ENCODE data around the gene TRIO. TPM values are rescaled to one million over a fixed set of nuclear protein-coding genes. Genes with fewer than 3 reads are reported as not detected.

The TRIO gene
- total and polyA plus RNA-seq, 8 donors = 84.4 to 151 (median 93.7) TPM

DNA sequence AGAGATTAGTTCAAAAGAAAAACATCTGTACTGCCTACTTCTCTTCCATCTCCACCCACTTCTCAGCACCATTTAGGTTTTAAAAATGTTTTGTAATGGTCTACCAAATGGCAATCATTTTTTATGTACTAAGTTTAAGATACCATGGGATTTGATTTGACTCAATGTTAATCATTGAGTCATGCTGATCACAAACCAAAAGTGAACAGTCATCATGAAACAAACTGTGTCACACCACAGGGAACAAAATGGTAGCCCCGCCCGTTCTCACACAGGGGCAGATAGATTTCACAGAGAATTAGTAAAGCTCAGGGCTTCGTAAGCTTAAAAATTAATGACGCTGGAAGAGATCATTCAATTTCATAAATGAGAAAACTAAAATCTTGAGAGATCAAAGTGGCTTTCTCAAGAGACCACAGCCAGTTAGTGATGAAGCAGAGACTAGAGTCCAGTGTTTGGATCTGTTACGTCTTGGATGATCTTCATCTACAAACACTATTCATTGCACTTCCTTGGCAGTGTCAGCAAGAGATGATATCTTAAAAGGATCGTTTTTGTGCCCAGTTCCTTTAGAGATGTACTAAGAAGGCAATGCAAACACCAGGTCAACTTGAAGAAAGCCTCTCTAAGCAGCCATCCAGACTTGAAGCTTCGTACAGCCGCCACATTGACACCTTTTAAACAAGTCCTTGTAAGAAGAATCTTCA lies 33.9 kb upstream of the TRIO start:
- TF ChIP-seq, protein P1, sequence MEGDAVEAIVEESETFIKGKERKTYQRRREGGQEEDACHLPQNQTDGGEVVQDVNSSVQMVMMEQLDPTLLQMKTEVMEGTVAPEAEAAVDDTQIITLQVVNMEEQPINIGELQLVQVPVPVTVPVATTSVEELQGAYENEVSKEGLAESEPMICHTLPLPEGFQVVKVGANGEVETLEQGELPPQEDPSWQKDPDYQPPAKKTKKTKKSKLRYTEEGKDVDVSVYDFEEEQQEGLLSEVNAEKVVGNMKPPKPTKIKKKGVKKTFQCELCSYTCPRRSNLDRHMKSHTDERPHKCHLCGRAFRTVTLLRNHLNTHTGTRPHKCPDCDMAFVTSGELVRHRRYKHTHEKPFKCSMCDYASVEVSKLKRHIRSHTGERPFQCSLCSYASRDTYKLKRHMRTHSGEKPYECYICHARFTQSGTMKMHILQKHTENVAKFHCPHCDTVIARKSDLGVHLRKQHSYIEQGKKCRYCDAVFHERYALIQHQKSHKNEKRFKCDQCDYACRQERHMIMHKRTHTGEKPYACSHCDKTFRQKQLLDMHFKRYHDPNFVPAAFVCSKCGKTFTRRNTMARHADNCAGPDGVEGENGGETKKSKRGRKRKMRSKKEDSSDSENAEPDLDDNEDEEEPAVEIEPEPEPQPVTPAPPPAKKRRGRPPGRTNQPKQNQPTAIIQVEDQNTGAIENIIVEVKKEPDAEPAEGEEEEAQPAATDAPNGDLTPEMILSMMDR (IDR thresholded peaks at IDR 0.05) = no peak
- no peaks in the 10 kb centered on the region for H3K27me3 ChIP-seq
- H3K9me3 ChIP-seq = no peaks in the 10 kb centered on the region
- H3K27ac ChIP-seq = peak overlapping the region in 1 of 2 donors; percentile 2
- no peaks in the 10 kb centered on the region for H3K36me3 ChIP-seq
- ATAC-seq (peak; percentile 12), DNase-seq (no peak)
- H3K4me1 ChIP-seq = peaks cover 0 to 29% of the 10 kb centered on the region in 2 donors
- no peak overlapping the region for H3K4me3 ChIP-seq
- intact Hi-C loops (cut with DNase I) = loop anchor here in 1 of 2 donors (10.0 kb wide), 1 partner anchor 114 kb away; no protein-coding TSS in a partner anchor

DNA sequence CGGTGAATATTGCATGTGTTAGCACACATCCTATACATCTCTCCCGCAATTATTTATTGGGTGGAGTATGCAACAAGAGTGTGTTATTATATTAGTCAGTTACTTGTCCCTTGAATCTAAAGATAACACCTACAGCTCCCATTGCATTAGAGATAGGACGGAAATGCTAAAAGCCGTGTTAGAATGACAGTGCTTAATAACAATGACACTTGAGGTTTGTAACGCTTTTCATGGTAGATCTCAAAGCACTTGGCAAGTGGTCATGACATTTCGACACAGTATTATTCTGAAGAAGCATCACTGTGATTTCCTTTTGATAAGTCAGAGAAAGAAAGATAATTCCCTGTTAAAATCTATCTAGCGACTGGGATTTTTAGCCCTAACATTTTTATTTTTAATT lies 33.4 kb upstream of the TRIO start:
- no peaks in the 10 kb centered on the region for H3K36me3 ChIP-seq
- no peak overlapping the region for H3K27ac ChIP-seq
- no peak for ATAC-seq
- H3K4me1 ChIP-seq = peaks cover 0 to 29% of the 10 kb centered on the region in 2 donors
- no peak for DNase-seq
- H3K27me3 ChIP-seq = no peaks in the 10 kb centered on the region
- H3K4me3 ChIP-seq = no peak overlapping the region
- intact Hi-C loops (cut with DNase I) = loop anchor here in 1 of 2 donors (10.0 kb wide), 2 partner anchors 115 to 165 kb away; no protein-coding TSS in a partner anchor
- H3K9me3 ChIP-seq = no peaks in the 10 kb centered on the region
- TF ChIP-seq, protein P1 (IDR thresholded peaks at IDR 0.05) = no peak

DNA sequence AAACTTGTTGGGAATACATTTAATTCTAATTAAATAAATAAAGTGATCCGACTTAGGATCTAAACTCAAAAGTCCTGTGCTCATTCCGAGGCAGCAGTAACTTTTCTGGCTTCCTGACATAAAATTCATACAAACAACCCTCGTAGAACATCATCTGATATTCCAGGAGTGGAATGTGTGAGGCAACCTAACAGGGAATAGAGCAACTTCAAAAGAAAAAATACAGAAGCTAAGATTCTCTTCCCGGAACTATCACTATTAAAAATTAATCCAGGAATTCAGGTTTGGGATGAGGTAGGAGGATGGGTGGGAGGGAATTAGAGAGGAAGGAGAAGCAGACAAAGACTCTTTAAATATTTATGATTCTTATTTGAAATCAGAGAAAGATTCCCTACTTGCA lies 32.9 kb upstream of the TRIO start:
- Histone ChIP-seq H3K27ac (no peak overlapping the region), H3K27me3 (no peaks in the 10 kb centered on the region), H3K9me3 (no peaks in the 10 kb centered on the region), H3K36me3 (no peaks in the 10 kb centered on the region), H3K4me3 (no peak overlapping the region), H3K4me1 (peaks cover 0 to 29% of the 10 kb centered on the region in 2 donors)
- TF ChIP-seq, protein P1 (IDR thresholded peaks at IDR 0.05) = no peak
- ATAC-seq = no peak
- no peak for DNase-seq
- intact Hi-C loops (cut with DNase I) = loop anchor here in 1 of 2 donors (10.0 kb wide), 1 partner anchor 165 kb away; no protein-coding TSS in a partner anchor

DNA sequence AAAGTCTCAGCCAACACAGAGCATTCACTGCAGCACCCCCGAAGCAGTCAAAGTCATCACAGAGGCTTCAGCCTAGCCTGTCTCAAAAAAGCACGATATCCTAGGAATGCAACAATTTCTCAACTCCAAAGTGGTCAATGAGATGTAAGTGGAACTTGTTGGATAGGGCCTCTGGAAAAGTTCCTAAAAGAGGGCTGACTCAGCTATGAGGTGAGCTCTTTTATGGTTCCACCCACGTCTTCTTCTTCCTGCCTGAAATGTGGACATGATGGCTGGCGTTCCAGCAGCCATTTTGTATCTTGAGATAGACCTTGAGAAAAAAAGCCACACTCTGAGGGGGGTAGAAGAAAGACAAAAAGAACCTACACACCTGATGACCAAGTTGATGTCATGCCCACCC lies 32.5 kb upstream of the TRIO start:
- no peak overlapping the region for H3K27ac ChIP-seq
- H3K27me3 ChIP-seq = no peaks in the 10 kb centered on the region
- peaks cover 0 to 29% of the 10 kb centered on the region in 2 donors for H3K4me1 ChIP-seq
- no peaks in the 10 kb centered on the region for H3K36me3 ChIP-seq
- intact Hi-C loops (cut with DNase I) = loop anchor here in 1 of 2 donors (10.0 kb wide), 1 partner anchor 164 kb away; no protein-coding TSS in a partner anchor
- DNase-seq = no peak
- no peak overlapping the region for H3K4me3 ChIP-seq
- ATAC-seq = peak; percentile 12
- TF ChIP-seq, protein P1 (IDR thresholded peaks at IDR 0.05) = no peak
- H3K9me3 ChIP-seq = no peaks in the 10 kb centered on the region

DNA sequence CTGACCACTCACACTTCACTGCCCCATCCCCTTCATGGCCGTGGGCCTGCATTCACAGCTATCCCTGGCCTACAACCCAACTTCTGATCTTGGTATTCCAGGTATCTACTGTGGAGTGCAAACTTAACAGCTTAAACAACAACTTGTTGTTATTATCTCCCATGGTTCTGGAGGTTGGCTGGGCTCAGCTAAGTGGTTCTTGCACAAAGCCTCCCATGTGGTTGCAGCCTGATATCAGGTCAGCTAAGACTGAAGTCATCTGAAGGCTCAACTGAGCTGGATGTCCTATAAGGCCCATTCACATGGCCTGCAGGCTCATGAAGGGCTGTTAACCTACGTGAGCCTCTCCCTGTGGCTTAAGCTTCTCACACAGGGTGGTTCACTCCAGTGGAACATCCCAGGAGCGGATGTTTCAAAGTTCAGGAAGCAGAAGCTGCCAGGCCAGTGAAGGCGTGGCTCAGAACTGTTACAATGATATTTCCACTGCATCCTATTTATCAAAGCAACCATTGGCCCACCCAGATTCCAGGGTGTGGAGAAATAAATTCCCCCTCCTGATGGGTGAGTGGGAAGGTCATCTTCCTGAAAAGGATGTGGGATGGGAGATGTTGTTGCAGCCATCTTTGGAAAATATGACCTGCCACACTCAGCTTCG lies 30.0 kb upstream of the TRIO start:
- peak overlapping the region; percentile 24 to 55 for H3K27ac ChIP-seq
- TF ChIP-seq, protein P1 (IDR thresholded peaks at IDR 0.05) = no peak
- H3K4me3 ChIP-seq = no peak overlapping the region
- H3K4me1 ChIP-seq = peaks cover 0 to 26% of the 10 kb centered on the region in 2 donors
- H3K9me3 ChIP-seq = no peaks in the 10 kb centered on the region
- intact Hi-C loops (cut with DNase I) = loop anchor here in 1 of 2 donors (10.0 kb wide), 1 partner anchor 162 kb away; no protein-coding TSS in a partner anchor
- no peaks in the 10 kb centered on the region for H3K27me3 ChIP-seq
- peak in 1 of 4 donors; percentile 16 for DNase-seq
- ATAC-seq = peak; percentile 16
- no peaks in the 10 kb centered on the region for H3K36me3 ChIP-seq

All from left lung (tissue), 10 donors.